GM23338 (cell line): Measurements from ENCODE around the gene SLC66A2. TPM values are rescaled to one million over a fixed set of nuclear protein-coding genes. Genes with fewer than 3 reads are reported as not detected.

Experiments used
- ATAC-seq: fragments of 200-7000 bp; cut with Tn5 transposase; 3 replicates; pipeline ENCODE4 v1.9.1; 2020
- DNase-seq: peaks from one replicate; pipeline ENCODE4 v3.0.0-alpha.2; 2015; ENCODE audit warnings: low spot score
- H2AFZ ChIP-seq: fragments of 200-600 bp; sonication (generic); 2 replicates; pipeline ENCODE4 v1.8.0; 2016; ENCODE audit warnings: antibody characterized with exemption, mild to moderate bottlenecking, moderate library complexity
- H3F3A ChIP-seq: fragments of 200-600 bp; sonication (generic); replicated peaks from 2 replicates; pipeline ENCODE4 v1.8.0; 2017; ENCODE audit warnings: antibody characterized with exemption, mixed run types, low read depth
- H3K27ac ChIP-seq: fragments of 200-600 bp; sonication (generic); 2 replicates; pipeline ENCODE4 v1.6.1; 2016; ENCODE audit warnings: low read depth
- H3K27me3 ChIP-seq: fragments of 200-600 bp; sonication (generic); 2 replicates; pipeline ENCODE4 v1.8.0; 2016; ENCODE audit warnings: mild to moderate bottlenecking, mixed run types, moderate library complexity; ENCODE audit not compliant: insufficient read depth
- H3K36me3 ChIP-seq: fragments of 200-600 bp; sonication (generic); 2 replicates; pipeline ENCODE4 v1.8.0; 2016; ENCODE audit warnings: mild to moderate bottlenecking; ENCODE audit not compliant: insufficient read depth
- H3K4me1 ChIP-seq: fragments of 200-600 bp; sonication (generic); 2 replicates; pipeline ENCODE4 v1.8.0; 2016; ENCODE audit warnings: mild to moderate bottlenecking, moderate library complexity; ENCODE audit not compliant: insufficient read depth
- H3K4me2 ChIP-seq: fragments of 200-600 bp; sonication (generic); 2 replicates; pipeline ENCODE4 v1.7.1; 2017; ENCODE audit warnings: mixed run types
- H3K4me3 ChIP-seq: fragments of 200-600 bp; sonication (generic); 2 replicates; pipeline ENCODE4 v1.6.1; 2016; ENCODE audit warnings: mixed run types
- H3K79me2 ChIP-seq: fragments of 200-600 bp; sonication (generic); replicated peaks from 2 replicates; pipeline ENCODE4 v1.8.0; 2017; ENCODE audit warnings: mild to moderate bottlenecking; ENCODE audit not compliant: insufficient read depth
- H3K9me2 ChIP-seq: fragments of 200-600 bp; sonication (generic); 2 replicates; pipeline ENCODE4 v1.8.0; 2017; ENCODE audit not compliant: insufficient read depth
- H4K20me1 ChIP-seq: fragments of 200-600 bp; sonication (generic); replicated peaks from 2 replicates; pipeline ENCODE4 v1.8.0; 2017; ENCODE audit warnings: mild to moderate bottlenecking; ENCODE audit not compliant: insufficient read depth
- H3K27ac Mint-ChIP-seq: 2 replicates; pipeline ENCODE4 v1.8.0; 2020; ENCODE audit warnings: inconsistent platforms, mild to moderate bottlenecking, moderate library complexity, mixed read lengths
- H3K27me3 Mint-ChIP-seq: 3 replicates; pipeline ENCODE4 v1.8.0; 2022; ENCODE audit warnings: low read depth, mild to moderate bottlenecking, moderate library complexity, mixed read lengths, inconsistent platforms; ENCODE audit not compliant: insufficient read depth, poor library complexity
- H3K36me3 Mint-ChIP-seq: 3 replicates; pipeline ENCODE4 v1.8.0; 2021; ENCODE audit warnings: low read depth, mild to moderate bottlenecking, inconsistent platforms, moderate library complexity, mixed read lengths
- H3K4me1 Mint-ChIP-seq: 3 replicates; pipeline ENCODE4 v1.8.0; 2020; ENCODE audit warnings: mild to moderate bottlenecking, inconsistent platforms, mixed read lengths
- H3K4me3 Mint-ChIP-seq: 3 replicates; pipeline ENCODE4 v1.8.0; 2021; ENCODE audit warnings: moderate library complexity, mild to moderate bottlenecking, inconsistent platforms, mixed read lengths
- H3K9me3 Mint-ChIP-seq: 3 replicates; pipeline ENCODE4 v1.8.0; 2020; ENCODE audit warnings: moderate library complexity, mild to moderate bottlenecking, inconsistent platforms, mixed read lengths
- CREB1 ChIP-seq: fragments of 250-450 bp; sonication (Bioruptor Pico); IDR thresholded peaks from 2 replicates; pipeline ENCODE4 v1.5.0; 2020; ENCODE audit warnings: low read depth, mild to moderate bottlenecking, moderate library complexity
- EZH2phosphoT487 ChIP-seq: fragments of 200-600 bp; sonication (generic); IDR thresholded peaks from one replicate; pipeline ENCODE4 v1.8.1; 2018; ENCODE audit warnings: antibody characterized with exemption; ENCODE audit not compliant: unreplicated experiment
- ZNF114 ChIP-seq: fragments of 250-450 bp; sonication (Bioruptor Pico); IDR thresholded peaks from 2 replicates; pipeline ENCODE4 v1.5.0; 2020; ENCODE audit warnings: mild to moderate bottlenecking, moderate library complexity
- polyA plus RNA-seq: library from polyadenylated mRNA; unstranded; fragments of >200 nt; fragmentation: Nextera tagmentation; extraction: Ambion mirVana; gene quantifications from 2 replicates; pipeline ENCODE4 v1.2.1, GENCODE V29; 2016
- total RNA-seq: library from RNA; depleted of rRNA; stranded (reverse); fragments of >200 nt; shearing (Covaris generic); gene quantifications from 2 replicates; pipeline ENCODE4 v1.2.3, GENCODE V29; 2014
- TF ChIP-seq, protein P1 (sequence below): fragments of 250-450 bp; sonication (Bioruptor Pico); IDR thresholded peaks from 2 replicates; pipeline ENCODE4 v1.5.0; 2020; ENCODE audit warnings: mild to moderate bottlenecking, moderate library complexity
- TF ChIP-seq, protein P2 (sequence below): IDR thresholded peaks from one replicate; pipeline ENCODE4 v1.6.1; 2018; ENCODE audit warnings: antibody characterized with exemption; ENCODE audit not compliant: unreplicated experiment

The SLC66A2 gene
- total and polyA plus RNA-seq, 2 experiments from 2014 or later, result 4.0 to 18.1 TPM

DNA sequence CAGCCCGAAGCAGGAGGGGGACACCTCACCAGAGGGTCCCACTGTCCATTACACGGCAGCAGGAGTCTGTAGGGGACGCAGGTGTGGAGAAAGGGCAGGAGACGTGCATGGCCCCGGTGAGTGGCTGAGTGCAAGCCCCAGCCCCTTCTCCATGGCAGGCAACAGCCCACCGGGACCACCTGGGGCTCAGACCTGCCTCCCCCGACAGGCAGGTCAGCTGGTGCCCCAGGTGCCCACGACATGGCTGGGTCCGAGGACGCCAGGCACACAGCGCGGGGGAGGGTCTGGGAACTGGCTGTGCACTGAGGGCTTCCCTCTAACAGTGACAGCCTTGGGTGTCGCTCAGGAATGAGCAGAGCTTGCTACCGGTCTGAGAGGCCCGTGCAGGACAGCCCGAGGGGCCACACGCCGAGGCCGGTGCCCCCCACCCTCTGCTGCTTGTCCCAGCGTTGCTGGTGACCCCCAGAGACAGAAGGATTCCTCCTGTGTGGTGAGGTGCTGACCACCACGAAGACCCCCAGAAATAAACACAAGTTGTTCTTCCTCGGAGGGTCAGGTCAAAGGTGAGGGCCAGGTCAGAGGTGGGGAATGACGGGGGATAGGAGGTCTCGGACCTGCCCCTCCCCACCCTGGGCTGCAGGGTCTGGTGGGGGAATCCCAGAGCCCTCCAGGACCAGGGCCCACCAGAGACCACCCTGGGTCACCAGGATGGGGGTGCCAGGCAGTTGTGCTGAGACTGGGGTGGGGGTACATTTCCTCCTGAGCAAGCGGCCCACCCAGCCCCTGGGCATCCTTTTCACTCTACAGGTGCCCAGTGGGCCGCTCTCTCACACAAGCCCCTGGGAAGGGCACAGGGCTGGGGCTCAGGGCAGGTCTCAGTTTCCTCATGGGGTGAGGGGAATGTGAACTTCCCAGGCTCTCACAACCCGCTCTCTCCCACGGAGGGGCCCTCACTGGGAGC lies 50.6 kb downstream of the SLC66A2 start:
- H3K4me3 Mint-ChIP-seq, result no peak overlapping the region; the same call in 2 of the 3 replicates
- H3K9me3 Mint-ChIP-seq, result peaks cover 54% of the 10 kb centered on the region
- TF ChIP-seq, protein P1, sequence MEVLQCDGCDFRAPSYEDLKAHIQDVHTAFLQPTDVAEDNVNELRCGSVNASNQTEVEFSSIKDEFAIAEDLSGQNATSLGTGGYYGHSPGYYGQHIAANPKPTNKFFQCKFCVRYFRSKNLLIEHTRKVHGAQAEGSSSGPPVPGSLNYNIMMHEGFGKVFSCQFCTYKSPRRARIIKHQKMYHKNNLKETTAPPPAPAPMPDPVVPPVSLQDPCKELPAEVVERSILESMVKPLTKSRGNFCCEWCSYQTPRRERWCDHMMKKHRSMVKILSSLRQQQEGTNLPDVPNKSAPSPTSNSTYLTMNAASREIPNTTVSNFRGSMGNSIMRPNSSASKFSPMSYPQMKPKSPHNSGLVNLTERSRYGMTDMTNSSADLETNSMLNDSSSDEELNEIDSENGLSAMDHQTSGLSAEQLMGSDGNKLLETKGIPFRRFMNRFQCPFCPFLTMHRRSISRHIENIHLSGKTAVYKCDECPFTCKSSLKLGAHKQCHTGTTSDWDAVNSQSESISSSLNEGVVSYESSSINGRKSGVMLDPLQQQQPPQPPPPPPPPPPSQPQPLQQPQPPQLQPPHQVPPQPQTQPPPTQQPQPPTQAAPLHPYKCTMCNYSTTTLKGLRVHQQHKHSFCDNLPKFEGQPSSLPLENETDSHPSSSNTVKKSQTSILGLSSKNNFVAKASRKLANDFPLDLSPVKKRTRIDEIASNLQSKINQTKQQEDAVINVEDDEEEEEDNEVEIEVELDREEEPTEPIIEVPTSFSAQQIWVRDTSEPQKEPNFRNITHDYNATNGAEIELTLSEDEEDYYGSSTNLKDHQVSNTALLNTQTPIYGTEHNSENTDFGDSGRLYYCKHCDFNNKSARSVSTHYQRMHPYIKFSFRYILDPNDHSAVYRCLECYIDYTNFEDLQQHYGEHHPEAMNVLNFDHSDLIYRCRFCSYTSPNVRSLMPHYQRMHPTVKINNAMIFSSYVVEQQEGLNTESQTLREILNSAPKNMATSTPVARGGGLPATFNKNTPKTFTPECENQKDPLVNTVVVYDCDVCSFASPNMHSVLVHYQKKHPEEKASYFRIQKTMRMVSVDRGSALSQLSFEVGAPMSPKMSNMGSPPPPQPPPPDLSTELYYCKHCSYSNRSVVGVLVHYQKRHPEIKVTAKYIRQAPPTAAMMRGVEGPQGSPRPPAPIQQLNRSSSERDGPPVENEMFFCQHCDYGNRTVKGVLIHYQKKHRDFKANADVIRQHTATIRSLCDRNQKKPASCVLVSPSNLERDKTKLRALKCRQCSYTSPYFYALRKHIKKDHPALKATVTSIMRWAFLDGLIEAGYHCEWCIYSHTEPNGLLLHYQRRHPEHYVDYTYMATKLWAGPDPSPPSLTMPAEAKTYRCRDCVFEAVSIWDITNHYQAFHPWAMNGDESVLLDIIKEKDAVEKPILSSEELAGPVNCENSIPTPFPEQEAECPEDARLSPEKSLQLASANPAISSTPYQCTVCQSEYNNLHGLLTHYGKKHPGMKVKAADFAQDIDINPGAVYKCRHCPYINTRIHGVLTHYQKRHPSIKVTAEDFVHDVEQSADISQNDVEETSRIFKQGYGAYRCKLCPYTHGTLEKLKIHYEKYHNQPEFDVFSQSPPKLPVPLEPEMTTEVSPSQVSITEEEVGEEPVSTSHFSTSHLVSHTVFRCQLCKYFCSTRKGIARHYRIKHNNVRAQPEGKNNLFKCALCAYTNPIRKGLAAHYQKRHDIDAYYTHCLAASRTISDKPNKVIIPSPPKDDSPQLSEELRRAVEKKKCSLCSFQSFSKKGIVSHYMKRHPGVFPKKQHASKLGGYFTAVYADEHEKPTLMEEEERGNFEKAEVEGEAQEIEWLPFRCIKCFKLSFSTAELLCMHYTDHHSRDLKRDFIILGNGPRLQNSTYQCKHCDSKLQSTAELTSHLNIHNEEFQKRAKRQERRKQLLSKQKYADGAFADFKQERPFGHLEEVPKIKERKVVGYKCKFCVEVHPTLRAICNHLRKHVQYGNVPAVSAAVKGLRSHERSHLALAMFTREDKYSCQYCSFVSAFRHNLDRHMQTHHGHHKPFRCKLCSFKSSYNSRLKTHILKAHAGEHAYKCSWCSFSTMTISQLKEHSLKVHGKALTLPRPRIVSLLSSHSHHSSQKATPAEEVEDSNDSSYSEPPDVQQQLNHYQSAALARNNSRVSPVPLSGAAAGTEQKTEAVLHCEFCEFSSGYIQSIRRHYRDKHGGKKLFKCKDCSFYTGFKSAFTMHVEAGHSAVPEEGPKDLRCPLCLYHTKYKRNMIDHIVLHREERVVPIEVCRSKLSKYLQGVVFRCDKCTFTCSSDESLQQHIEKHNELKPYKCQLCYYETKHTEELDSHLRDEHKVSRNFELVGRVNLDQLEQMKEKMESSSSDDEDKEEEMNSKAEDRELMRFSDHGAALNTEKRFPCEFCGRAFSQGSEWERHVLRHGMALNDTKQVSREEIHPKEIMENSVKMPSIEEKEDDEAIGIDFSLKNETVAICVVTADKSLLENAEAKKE, result no peak
- TF ChIP-seq ZNF114 (CRISPR knock-in tag), result no peak
- TF ChIP-seq EZH2phosphoT487, result no peak
- TF ChIP-seq CREB1 (CRISPR knock-in tag), result no peak
- TF ChIP-seq, protein P2, sequence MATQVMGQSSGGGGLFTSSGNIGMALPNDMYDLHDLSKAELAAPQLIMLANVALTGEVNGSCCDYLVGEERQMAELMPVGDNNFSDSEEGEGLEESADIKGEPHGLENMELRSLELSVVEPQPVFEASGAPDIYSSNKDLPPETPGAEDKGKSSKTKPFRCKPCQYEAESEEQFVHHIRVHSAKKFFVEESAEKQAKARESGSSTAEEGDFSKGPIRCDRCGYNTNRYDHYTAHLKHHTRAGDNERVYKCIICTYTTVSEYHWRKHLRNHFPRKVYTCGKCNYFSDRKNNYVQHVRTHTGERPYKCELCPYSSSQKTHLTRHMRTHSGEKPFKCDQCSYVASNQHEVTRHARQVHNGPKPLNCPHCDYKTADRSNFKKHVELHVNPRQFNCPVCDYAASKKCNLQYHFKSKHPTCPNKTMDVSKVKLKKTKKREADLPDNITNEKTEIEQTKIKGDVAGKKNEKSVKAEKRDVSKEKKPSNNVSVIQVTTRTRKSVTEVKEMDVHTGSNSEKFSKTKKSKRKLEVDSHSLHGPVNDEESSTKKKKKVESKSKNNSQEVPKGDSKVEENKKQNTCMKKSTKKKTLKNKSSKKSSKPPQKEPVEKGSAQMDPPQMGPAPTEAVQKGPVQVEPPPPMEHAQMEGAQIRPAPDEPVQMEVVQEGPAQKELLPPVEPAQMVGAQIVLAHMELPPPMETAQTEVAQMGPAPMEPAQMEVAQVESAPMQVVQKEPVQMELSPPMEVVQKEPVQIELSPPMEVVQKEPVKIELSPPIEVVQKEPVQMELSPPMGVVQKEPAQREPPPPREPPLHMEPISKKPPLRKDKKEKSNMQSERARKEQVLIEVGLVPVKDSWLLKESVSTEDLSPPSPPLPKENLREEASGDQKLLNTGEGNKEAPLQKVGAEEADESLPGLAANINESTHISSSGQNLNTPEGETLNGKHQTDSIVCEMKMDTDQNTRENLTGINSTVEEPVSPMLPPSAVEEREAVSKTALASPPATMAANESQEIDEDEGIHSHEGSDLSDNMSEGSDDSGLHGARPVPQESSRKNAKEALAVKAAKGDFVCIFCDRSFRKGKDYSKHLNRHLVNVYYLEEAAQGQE, result no peak
- no peaks in the 10 kb centered on the region for H3K9me2 ChIP-seq
- H3K27me3 Mint-ChIP-seq, result peaks cover 17% of the 10 kb centered on the region
- H4K20me1 ChIP-seq, result no peaks in the 10 kb centered on the region
- no peaks in the 10 kb centered on the region for H3K4me1 Mint-ChIP-seq
- no peak overlapping the region for H3K4me2 ChIP-seq
- no peaks in the 10 kb centered on the region for H3K36me3 ChIP-seq
- H3F3A ChIP-seq, result no peaks in the 10 kb centered on the region
- DNase-seq, result no peak
- peaks cover 44% of the 10 kb centered on the region for H3K36me3 Mint-ChIP-seq
- H3K27me3 ChIP-seq, result no peaks in the 10 kb centered on the region
- H3K4me1 ChIP-seq, result no peaks in the 10 kb centered on the region
- no peak overlapping the region for H3K27ac Mint-ChIP-seq
- H2AFZ ChIP-seq, result no peak overlapping the region
- H3K79me2 ChIP-seq, result no peaks in the 10 kb centered on the region
- no peak for ATAC-seq
- H3K4me3 ChIP-seq, result no peak overlapping the region
- no peak overlapping the region for H3K27ac ChIP-seq
